Measurements from ENCODE around the gene ST6GALNAC5.

Gene ST6GALNAC5

DNA sequence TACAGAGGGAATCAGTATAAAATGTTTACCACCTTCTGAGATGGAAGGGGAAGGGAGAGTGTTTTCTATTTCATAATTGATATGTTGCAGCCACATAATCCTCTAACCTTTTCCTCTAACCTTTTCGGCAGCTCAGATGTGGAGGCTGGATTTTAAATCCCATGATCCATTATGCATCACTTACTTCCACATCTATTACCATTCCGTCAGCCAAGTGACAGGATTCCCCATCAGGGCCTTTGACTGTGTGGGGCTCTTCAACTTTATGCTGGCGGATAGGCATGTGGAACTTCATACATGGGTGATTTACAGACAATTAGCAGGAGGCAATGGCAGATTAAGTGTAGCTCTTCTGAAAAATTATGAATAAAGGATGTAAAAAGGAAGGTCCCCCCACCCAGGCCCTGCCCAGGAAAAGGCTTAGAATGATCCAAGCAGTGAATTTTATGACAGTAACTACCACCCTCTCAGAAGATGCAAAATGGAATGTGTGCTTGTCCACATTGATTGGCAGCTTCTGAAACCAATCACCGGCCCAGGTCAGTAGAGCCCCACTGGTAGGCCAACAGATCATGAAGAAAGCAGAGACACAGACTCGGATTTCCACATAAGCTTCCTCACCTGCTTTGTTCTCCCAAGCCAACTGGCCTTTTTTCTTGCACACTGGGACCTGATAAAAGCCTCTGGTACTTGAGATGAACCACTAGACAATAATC lies 147.0 kb downstream of the ST6GALNAC5 start:
- DNase-seq (ENCODE audit: low spot score) = no peak

DNA sequence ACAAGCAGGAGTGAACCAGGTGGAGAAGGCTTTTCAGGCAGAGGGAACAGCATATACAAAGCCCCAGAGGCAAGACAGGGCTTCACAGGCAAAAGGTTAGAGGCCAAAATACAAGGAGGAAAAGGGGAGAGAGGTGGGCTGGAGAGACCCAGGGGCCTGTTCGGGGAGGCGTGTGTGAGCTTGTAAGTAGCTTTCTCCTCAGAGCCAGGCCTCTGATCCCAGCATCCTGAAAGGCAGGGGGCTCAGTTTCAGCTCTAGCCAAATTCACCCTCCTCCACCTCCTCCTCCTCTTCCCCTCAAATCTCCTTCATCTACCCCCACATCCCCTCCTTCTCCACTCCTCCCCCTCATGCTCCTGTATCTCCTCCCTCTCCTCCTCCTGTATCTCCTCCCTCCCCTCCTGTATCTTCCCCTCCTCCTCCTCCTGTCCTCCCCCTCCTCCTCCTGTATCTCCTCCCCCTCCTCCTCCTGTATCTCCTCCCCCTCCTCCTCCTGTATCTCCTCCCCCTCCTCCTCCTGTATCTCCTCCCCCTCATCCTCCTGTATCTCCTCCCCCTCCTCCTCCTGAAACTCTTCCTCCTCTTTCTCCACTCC lies 148.6 kb downstream of the ST6GALNAC5 start:
- DNase-seq (ENCODE audit: low spot score) = no peak

- DNase-seq (ENCODE audit: low spot score) = no peak
Measured at GRCh38 chr1:77016386-77016985, 149.2 kb downstream of the ST6GALNAC5 start.

GRCh38 chr1:77018311-77018710 lies 151.0 kb downstream of the ST6GALNAC5 start:
- DNase-seq (ENCODE audit: low spot score) = no peak

- DNase-seq (ENCODE audit: low spot score) = no peak
Measured at GRCh38 chr1:77018761-77019160, 151.5 kb downstream of the ST6GALNAC5 start.

GRCh38 chr1:77021732-77022131 lies 154.5 kb downstream of the ST6GALNAC5 start:
- no peak for DNase-seq (ENCODE audit: low spot score)

GRCh38 chr1:77024500-77024899 lies 157.2 kb downstream of the ST6GALNAC5 start:
- peak; percentile 12 for DNase-seq (ENCODE audit: low spot score)

GRCh38 chr1:77025599-77025998 lies 158.3 kb downstream of the ST6GALNAC5 start:
- no peak for DNase-seq (ENCODE audit: low spot score)

GRCh38 chr1:77026135-77026534 lies 158.9 kb downstream of the ST6GALNAC5 start:
- no peak for DNase-seq (ENCODE audit: low spot score)

GRCh38 chr1:77026640-77027039 lies 159.4 kb downstream of the ST6GALNAC5 start:
- no peak for DNase-seq (ENCODE audit: low spot score)

DNA sequence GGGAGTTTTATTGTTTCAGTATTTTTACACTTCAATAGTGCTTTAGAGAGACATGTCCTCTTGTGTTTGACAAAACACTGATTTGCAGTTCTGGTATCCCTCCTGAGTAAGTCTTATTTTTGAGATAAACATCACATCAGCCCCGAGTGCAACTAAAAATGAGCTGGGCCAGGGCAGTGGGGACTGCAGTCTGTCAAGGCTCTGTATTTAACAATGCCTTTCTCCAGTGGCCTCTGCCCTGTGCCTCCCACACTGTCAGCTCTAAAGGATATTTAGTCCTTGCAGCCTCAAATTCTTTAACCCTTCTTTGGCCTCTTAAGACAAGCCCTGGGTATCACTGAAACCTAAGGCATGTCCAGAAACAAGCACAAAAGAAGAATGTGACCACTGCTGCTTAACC lies 160.6 kb downstream of the ST6GALNAC5 start:
- DNase-seq (ENCODE audit: low spot score) = no peak

- DNase-seq (ENCODE audit: low spot score) = no peak
Measured at GRCh38 chr1:77030401-77031105, 163.3 kb downstream of the ST6GALNAC5 start.

- DNase-seq (ENCODE audit: low spot score) = no peak
Measured at GRCh38 chr1:77031106-77031662, 163.9 kb downstream of the ST6GALNAC5 start.

GRCh38 chr1:77036560-77036959 lies 169.3 kb downstream of the ST6GALNAC5 start:
- no peak for DNase-seq (ENCODE audit: low spot score)

- no peak for DNase-seq (ENCODE audit: low spot score)
Measured at GRCh38 chr1:77037038-77037437, 169.8 kb downstream of the ST6GALNAC5 start.

GRCh38 chr1:77038000-77038399 lies 170.7 kb downstream of the ST6GALNAC5 start:
- no peak for DNase-seq (ENCODE audit: low spot score)

GRCh38 chr1:77039111-77039510 lies 171.8 kb downstream of the ST6GALNAC5 start:
- no peak for DNase-seq (ENCODE audit: low spot score)

DNA sequence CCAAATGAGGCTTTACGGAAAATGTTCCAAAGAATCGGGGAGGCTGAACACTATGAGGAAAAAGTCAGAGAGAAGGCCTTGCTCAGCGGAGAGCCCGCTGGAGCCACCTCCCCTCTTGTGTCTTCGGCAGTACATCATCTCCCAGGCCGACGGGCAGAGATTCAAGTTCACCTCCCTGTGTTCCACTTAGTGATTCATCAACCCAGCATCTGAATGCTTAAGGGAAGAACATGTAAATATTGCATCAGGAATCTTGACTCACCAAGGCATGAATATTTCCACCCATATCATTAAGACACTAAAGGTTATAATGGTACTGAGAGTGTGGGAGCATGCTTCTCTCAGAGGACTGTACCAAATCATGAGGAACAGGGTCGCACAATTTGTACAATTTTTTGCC lies 172.5 kb downstream of the ST6GALNAC5 start:
- no peak for DNase-seq (ENCODE audit: low spot score)

- no peak for DNase-seq (ENCODE audit: low spot score)
Measured at GRCh38 chr1:77040826-77041225, 173.5 kb downstream of the ST6GALNAC5 start.

DNA sequence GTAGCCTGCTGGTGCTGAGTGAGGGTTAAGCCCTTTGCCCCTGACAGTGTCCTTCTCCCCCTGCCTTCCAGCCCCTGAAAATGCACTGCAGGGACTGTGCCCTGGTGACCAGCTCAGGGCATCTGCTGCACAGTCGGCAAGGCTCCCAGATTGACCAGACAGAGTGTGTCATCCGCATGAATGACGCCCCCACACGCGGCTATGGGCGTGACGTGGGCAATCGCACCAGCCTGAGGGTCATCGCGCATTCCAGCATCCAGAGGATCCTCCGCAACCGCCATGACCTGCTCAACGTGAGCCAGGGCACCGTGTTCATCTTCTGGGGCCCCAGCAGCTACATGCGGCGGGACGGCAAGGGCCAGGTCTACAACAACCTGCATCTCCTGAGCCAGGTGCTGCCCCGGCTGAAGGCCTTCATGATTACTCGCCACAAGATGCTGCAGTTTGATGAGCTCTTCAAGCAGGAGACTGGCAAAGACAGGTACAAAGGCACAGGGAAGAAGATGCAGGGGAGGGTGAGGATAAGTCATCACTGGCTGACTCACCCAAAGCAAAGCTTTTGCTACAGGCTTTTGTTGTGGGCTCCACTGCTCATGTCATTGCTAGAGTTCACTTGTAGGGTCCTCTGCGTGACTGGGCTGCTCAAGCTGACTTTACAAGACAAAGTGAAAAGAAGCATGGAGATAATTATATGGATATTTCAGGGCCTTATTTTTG lies 177.0 kb downstream of the ST6GALNAC5 start:
- DNase-seq (ENCODE audit: low spot score) = no peak

GRCh38 chr1:77047575-77047974 lies 180.3 kb downstream of the ST6GALNAC5 start:
- no peak for DNase-seq (ENCODE audit: low spot score)
